Testis (tissue), 2 donors: Measurements from ENCODE around the gene AQP7.

Experiments used
- CTCF ChIP-seq, 3 experiments: fragments of 450-650 bp in 2 of 3; fragments of 200-600 bp in 1 of 3; sonication (generic) in 1 of 3; IDR thresholded peaks; one replicate each; pipeline ENCODE4 v1.5.1; 2016 to 2019; ENCODE audit warnings: antibody characterized with exemption in 3 of 3, mild to moderate bottlenecking in 2 of 3, moderate library complexity in 1 of 3
- POLR2A ChIP-seq: fragments of 450-650 bp; IDR thresholded peaks from one replicate; pipeline ENCODE4 v1.6.1; 2017; ENCODE audit warnings: antibody characterized with exemption, mild to moderate bottlenecking, moderate library complexity

GRCh38 chr9:33434317-33435105 is 32.1 kb upstream of the AQP7 start:
- TF ChIP-seq POLR2A (no peak), CTCF (IDR thresholded peaks at IDR 0.05) (no peak)
